HL-60/S4 treated with retinoic acid at 250 ng/mL for 4 days and 3 days (cell line): Measurements from ENCODE around the gene MCEMP1.

Source experiments
- in situ Hi-C: fragments of 300-500 bp; cut with MboI; formaldehyde crosslinking; loops from 2 replicates; pipeline ENCODE4 v1.7.0; 2022; ENCODE audit warnings: low sequenced_read_pairs

Gene MCEMP1

GRCh38 chr19:7725791-7726190, 48.9 kb downstream of the MCEMP1 start:
- in situ Hi-C loops, result no loop called here

- in situ Hi-C loops, result no loop called here
Observed at GRCh38 chr19:7729211-7729610, 52.3 kb downstream of the MCEMP1 start.
